ENCODE measurements around the gene ZDHHC9.

DNA sequence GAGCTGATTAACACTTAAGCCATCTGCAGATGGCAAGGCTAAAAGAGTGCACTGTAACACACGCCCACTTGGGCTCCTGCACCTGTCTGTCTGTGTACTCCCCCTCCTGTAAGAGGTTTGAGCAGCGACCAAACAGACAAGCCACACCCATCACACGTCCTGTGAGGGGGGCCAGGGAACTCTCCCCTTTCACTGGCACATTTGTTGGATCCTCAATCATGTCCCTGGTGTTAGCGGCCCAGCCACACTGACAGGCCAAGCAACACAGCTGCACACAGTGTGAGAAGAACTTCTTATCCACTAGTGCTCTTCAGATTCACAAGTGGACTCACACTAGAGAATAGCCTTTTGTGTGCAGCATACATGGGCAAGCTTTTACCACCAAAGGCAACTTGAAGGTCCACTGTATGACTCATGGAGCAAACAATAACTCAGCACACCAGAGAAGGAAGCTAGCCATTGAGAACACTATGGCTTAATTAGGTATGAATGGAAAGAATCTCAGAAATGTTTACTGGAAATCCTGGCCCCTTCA lies 33.2 kb upstream of the ZDHHC9 start:
- TF ChIP-seq POLR2AphosphoS5 (IDR thresholded peaks at IDR 0.05; ENCODE audit: borderline replicate concordance, low read depth, low read length) (no peak), EZH2 (IDR thresholded peaks at IDR 0.05) (no peak), FOXP2 (optimal IDR thresholded peaks at IDR 0.05; ENCODE audit: control extremely low read depth, extremely low read length, insufficient read depth) (no peak)
